GM11168 (cell line): ENCODE data around the gene GTF3A.

ENCODE experiments used
- in situ Hi-C: fragments of 300-500 bp; cut with MboI; formaldehyde crosslinking; loops from one replicate; pipeline ENCODE4 v1.12.0; 2022; ENCODE audit warnings: low sequenced_read_pairs; ENCODE audit not compliant: unreplicated experiment

GTF3A gene

DNA sequence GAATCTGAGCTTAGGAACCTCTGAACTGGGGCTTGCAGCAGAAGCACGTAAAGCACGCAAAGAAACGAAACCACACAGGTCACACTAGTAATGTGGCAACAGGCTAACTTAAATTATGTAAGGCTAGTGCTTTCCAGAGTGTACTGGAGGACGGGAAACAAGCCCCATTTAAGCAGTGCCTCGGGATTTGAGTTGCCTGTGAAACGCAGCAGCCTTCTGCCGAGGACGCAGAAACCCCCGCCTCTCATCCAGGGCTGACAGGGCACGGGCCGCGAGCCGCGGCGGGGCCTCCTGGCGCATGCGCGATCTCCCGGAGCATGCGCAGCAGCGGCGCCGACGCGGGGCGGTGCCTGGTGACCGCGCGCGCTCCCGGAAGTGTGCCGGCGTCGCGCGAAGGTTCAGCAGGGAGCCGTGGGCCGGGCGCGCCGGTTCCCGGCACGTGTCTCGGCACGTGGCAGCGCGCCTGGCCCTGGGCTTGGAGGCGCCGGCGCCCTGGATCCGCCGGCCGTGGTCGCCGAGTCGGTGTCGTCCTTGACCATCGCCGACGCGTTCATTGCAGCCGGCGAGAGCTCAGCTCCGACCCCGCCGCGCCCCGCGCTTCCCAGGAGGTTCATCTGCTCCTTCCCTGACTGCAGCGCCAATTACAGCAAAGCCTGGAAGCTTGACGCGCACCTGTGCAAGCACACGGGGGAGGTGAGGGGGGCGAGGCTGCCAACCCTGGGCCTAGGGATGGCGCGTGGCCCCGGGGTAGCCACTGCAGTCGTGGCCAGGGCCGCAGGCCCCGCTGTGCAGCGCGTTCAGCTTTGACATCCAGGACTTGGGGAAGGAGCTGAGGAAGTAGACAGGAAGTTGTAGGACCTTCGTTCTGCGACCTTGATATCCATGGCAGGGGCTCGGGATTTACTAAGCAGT is at the start of gene GTF3A:
GTF3A (plus strand) TSS at position 374 of the 912 bp plus-strand sequence.
- in situ Hi-C loops, result loop anchor here (25.0 kb wide), 1 partner anchor 563 kb away; the partner anchor contains the start of gene URAD

DNA sequence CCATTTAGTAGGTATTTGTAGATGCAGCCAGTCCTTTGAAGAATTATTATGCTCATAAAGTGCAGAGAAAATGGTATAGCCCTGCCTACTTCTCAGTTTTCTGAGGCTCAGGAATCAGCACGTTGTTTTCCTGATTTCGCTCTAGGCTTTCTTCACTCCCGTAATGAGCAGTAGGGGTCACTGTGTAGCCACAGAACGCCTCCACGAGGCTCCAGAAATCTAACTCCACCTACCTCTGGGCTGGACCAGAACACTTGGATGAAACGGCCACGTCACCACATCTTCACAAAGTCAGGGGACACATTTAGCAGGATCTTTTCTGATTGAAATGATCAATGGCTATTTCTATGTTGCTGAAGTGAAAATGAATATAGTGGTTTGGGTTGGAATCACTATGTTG is 49.8 kb upstream of the GTF3A start:
- in situ Hi-C loops, result loop anchor here (10.0 kb wide), 1 partner anchor 450 kb away; no protein-coding TSS in a partner anchor

DNA sequence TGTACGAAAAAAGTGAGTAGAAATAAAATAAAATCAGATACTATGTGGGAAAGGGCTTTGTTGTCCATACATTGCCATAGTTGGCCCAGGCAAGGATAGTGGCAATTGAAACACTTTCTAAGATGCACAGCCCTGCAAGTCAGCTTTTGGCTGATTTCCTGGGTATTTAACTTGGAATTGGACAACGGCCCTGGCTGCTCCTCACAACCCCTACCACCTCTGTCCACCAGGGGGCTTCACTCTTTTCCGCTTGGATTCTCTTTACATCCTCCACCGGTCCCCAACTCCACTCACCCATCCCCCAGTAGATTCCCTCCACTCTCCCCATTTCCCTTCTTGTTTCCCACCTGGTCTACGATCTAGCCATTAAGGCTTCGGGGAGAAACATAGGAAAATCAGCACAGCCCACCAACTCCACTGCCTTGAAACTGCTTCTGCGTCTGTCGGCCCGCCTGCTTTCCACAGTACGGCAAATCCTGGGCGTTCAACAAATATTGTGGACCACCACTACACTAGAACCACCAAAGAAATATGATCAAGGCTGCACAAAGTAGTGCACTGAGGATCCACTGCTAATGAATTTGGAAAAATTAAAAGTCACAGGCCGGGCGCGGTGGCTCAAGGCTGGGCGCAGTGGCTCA is 48.6 kb upstream of the GTF3A start:
- in situ Hi-C loops, result loop anchor here (10.0 kb wide), 1 partner anchor 449 kb away; no protein-coding TSS in a partner anchor

DNA sequence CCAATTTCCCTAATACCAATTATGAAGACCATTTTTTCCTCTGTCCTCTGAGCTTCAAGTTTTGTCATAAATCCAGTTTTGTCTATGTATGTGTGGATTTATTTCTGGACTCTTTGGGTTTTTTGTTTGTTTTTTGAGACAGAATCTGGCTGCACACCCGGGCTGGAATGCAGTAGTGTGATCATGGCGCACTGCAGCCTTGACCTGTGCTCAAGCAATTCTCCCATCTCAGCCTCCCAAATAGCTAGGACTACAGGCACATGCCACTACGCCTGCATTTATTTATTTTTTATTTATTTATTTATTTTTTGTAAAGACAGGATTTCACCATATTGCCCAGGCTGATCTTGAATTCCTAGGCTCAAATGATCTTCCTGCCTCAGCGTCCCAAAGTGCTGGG is 45.3 kb upstream of the GTF3A start:
- in situ Hi-C loops, result loop anchor here (10.0 kb wide), 1 partner anchor 446 kb away; no protein-coding TSS in a partner anchor

DNA sequence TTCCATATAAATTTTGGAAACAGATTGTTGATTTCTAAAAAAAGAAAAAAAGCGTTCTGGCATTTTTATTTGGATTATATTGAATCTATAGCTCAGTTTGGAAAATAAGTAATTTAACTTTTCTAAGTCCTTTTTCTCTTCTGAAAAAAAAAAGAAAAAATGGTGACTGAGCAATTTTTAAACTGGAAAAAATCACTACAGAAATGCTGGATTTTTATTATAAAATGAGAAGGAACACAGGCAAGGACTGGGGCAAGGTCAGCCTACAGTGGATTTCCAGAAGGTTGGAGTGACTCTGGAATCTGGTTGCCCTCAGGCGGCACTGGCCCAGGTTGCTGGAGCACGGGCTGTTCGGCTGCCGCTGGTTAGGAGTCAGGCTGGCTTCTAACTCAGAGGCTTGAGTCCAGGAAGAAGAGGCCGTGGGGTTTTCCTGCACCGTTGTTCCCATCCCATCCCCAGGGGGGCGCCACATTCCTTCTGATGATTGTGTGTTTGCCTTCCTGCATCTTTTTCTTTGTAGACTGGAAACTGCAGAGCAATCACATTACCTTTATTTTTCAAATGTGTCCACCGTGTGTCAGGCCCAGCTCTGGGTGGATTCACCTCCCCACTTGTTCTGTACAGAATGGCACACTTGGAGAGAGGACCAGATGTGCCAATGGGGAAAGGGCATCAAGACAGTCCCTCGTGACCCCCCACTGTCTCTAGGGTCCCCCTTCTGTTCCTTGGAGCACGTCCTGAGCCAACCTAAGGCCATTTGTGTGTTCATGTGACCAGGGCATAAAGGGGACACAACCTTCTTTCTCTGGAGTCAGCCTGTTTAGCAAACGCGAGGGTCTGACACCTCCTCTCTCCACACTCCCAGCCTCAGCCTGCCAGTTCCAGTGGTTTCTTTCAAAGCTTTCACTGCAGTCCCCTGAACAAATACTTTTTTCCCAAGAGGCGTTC is 44.5 kb upstream of the GTF3A start:
- in situ Hi-C loops, result loop anchor here (10.0 kb wide), 1 partner anchor 445 kb away; no protein-coding TSS in a partner anchor

DNA sequence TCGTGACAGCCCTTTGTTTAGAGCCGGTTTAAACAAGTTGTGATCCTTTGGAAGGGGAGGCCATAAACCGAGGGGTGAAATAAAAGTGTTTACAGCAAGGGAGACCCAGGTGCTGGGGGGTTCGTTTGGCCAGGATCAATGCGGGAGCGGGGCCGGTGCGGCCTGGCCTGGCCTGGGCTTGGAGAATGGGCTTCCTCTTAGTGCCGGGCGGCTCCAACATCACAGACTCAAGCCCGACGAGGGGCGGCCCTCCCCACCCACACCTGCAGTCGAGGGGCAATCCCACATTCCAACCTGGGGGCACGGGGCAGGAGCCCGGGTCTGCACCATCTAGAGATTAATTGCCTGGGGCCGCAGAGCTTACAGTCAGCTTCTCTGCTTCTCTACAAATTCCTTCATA is 42.8 kb upstream of the GTF3A start:
- in situ Hi-C loops, result no loop called here

DNA sequence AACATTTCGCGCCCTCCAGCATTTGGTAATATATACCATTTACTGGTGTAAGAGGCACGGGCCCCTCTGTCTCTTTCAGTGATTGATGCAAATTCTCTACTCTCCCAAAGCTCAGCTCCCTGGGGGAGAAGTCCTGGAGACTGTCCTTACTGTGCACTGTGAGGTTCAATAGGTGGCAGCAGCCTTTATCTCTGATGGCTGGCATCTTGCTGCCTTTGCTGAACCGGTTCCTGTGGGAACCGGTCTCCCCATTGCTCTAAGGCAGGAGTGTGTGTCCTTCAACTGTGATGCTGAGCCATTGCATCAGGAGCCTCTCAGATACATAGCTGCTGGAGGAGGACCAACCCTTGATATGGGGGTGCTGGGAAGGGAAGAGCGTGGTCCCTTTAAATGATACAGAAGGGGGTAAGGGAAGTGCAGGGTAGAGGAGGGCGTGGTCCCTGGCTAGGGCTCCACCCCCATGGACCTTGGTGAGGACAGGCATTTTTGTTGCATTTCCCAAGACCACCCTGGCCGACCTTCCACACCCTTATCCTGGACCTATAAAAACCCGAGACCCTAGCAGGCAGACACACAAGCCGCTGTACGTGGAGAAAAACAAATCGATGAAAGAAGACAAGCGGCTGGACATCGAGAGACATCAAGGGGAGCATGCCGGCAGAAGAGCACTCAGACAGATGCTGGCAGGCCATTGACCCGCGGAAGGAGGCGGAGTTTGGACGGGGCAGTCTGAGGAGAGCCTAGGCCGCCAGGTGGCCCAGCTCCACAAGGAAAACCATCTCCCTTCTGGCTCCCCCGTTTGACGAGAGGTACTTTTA is 41.1 kb upstream of the GTF3A start:
- in situ Hi-C loops, result no loop called here

DNA sequence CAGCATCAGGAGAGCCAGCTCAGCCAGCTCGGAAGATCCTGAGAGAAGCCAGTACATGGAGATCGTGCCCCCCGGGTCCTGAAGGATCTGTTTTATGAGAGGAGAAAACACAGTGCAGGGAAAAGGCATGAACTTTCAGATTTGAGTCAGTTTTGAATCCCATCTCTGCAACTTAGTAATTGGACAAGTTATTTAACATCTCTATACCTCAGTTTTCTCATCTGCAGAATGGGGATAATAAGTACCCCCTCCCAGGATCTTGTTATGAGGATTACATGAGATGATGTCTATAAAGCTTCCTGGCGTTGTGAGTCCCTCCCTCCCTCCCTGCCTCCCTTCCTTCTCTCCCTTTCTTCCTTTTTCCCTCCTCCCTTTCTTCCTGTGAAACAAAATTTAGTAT is 40.1 kb upstream of the GTF3A start:
- in situ Hi-C loops, result no loop called here

DNA sequence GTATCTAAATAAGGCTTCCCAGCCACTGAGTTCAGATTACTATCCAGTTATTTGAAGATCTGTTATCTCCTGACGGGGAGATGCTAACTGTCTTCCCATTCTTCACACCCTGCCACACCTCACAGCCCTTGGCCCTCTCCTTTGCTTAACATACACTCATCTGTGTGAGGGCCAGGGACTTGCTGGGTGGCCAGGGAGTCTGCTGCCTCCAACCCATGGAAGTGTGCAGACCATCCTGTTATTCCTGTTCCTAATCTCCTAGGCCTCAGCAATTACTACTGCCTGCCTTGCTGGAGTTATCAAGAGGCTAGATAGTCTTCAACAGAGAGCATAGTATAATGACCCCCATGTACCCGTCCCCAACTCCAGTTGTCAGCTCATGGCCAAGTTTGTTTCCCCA is 36.2 kb upstream of the GTF3A start:
- in situ Hi-C loops, result no loop called here

DNA sequence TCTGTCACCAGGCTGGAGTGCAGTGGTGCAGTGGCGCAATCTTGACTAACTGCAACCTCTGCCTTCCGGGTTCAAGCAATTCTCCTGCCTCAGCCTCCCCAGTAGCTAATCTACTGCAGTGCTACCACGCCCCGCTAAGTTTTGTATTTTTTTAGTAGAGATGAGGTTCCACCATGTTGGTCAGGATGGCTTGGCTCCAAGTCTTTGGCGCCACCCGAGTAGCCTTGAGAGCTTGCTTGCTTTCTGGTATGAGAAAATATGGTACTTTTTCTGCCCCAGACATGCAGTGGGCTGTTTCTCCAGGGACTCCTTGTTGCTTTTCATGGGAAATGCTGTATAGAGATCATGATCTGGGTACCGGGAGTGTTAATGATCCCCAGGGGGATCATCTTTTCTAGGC is 34.5 kb upstream of the GTF3A start:
- in situ Hi-C loops, result no loop called here

DNA sequence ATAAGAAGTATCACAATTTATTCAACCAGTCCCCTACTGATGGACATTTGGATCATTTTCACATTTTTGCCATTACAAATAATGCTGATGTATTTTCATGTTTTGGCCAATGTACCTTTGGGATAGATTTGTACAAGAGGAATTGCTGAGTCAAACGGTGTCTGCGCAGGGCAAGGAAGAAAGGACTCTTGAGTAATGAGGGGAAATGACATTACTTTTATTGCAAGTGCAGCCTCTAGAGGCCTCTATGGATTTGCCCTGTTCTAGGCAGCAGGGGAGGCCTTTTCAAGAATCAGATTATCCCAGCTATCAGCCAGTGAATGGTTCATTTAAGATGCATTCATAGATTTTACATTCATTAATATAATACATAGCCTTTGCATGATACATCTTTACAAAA is 32.9 kb upstream of the GTF3A start:
- in situ Hi-C loops, result no loop called here

DNA sequence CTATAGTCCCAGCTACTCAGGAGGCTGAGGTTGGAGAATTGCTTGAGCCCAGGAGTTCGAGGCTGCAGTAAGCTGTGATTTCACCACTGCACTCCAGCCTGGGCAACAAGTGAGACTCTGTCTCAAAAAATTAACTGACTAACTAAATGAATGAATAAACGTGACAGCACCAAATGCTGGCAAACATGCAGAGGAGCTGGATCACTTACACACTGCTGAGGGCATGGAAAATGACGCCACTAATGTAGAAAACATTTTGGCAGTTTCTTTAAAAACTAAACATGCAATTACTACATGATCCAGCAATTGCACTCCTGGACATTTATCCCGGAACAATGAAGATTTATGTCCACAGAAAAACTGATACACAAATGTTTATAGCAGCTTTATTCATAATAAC is 31.3 kb upstream of the GTF3A start:
- in situ Hi-C loops, result no loop called here

DNA sequence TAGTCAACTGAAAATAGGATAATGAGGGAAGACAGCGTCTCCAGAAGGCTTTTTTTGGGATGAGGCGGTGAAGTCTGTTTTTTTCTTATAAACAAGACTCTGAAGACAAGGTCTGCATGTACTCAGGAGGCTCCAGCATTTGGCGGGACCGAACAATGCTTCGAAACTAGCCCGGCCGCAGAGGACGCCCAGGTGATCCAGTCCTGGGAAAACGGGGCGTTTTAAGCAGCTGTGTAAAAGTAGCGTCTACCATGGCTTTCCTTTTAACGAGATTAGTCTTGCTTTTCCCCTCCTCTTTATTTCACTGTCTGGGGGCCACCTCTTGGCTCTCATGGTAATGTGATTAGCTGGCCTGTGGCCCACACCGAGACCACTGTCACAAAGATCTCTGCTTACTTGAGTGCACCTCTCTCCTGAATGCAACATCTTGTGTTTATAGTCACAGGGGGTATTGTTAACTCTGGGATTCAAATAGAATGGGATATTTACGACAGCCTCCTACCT is 29.4 kb upstream of the GTF3A start:
- in situ Hi-C loops, result no loop called here

DNA sequence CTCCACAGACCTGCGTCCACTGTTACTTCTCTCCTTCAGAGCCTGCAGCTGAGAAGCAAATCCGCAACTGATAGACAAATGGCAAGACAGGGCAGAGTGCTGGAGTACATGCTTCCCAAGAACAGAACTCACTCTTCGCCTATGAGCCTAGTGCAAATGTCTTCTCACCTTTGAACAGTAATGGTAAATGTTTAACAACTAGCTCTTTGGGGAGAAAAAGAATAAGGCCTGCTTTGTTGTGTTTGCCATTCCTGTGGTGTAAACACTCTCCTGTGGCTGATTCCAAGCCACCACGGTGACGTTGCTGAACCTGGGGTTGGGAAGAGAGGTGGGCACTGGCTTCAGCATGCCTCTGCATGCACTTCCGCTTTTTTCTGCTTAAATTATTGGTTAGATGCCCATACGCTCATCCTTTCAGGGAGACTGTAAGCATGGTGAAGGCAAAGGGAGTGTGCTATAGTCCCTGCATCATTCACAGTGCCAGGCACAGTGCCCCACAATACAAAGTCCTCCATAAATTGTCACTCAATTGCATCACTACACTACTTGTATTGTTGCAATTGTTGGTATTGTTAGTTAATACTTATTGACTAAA is 28.1 kb upstream of the GTF3A start:
- in situ Hi-C loops, result no loop called here

DNA sequence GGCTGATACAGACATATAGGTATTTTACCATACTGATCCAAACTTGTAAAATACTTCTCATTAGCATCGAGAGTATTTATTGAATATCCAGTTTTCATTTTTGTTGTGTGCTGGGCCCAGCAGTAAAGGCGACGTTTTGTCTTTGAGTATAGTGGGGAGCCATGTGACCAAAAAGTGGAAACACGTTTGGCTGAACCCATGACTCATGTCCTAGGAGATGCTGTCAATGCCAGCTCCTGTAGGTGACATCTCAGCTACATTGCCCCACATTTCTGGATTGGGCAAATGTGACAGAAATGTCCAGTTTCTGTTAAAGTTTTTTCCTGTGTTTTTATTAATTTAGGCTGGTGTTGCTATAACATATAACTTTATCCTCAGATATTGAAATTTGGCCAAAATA is 26.1 kb upstream of the GTF3A start:
- in situ Hi-C loops, result no loop called here

DNA sequence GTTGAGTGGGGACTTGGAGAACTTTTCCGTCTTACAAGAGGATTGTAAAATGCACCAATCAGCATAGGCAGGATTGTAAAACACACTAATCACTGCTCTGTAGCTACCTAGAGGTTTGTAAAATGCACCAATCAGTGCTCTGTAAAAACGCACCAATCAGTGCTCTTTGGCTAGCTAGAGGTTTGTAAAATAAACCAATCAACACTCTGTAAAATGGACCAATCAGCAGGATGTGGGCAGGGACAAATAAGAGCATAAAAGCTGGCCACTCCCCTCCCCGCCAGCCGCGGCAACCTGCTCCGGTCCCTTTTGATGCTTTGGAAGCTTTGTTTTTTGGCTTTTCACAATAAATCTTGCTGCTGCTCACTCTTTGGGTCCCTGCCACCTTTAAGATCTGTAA is 24.0 kb upstream of the GTF3A start:
- in situ Hi-C loops, result loop anchor here (25.0 kb wide), 1 partner anchor 587 kb away; the partner anchor contains the start of gene URAD

DNA sequence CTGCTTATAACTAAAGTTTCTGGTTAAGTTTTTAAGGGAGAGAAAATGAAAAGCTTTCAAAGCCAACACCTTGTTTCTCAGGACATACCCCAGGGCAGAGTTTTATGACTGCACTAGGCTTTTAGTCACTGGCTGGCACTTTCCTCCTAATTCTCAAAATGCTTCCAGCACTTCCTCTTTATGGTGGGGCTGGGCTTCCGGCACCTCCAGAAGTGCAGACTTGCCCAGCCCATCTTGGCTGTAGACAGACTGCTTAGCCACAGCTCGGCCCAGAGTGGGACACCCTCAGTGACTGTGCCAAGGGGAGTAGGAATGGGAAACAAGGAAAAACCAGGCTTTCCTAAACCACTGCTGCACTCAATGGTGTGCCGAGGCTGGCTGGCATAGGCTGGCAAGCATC is 23.2 kb upstream of the GTF3A start:
- in situ Hi-C loops, result loop anchor here (25.0 kb wide), 1 partner anchor 586 kb away; the partner anchor contains the start of gene URAD

DNA sequence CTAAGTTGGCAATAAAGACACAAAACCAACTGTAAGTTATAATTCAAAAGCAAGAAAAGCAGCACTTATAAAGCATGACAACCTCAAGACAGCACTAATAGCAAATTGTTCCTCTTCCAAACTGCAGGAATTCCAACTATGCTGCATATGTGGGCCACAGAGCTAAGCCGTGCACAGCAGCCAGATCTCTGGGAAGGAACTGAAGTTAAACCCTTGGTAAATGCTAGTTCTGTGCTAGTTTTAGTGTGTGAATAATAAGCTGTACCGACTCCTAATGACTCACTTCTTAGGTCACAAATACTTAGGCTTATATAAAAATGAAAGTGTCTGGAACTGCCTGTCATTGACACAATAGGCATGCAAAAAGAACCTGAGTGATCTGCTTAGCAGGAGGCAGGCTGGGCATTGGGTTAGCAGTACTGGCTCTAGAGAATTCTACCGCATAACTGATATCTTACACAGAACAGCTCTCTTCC is 21.2 kb upstream of the GTF3A start:
- in situ Hi-C loops, result loop anchor here (25.0 kb wide), 1 partner anchor 584 kb away; the partner anchor contains the start of gene URAD
